WERI-Rb-1 (cell line): Measurements from ENCODE around the gene CFH.

Experiments used
- DNase-seq: peaks from one replicate; pipeline ENCODE4 v3.0.0-alpha.2; 2020
- H3K27ac ChIP-seq: fragments of 250-450 bp; sonication (Bioruptor Pico); 2 replicates; pipeline ENCODE4 v1.5.1; 2020; ENCODE audit warnings: mild to moderate bottlenecking, moderate library complexity
- H3K27me3 ChIP-seq: fragments of 250-450 bp; sonication (Bioruptor Pico); 2 replicates; pipeline ENCODE4 v1.5.1; 2021; ENCODE audit warnings: mild to moderate bottlenecking, low read depth, moderate library complexity; ENCODE audit not compliant: insufficient read depth, severe bottlenecking
- H3K36me3 ChIP-seq: fragments of 250-450 bp; sonication (Bioruptor Pico); 2 replicates; pipeline ENCODE4 v1.5.1; 2020; ENCODE audit warnings: mild to moderate bottlenecking, moderate library complexity
- H3K4me3 ChIP-seq: 2 replicates; pipeline ENCODE4 v1.5.1; 2011; ENCODE audit warnings: low read depth, mild to moderate bottlenecking, control low read depth, low read length
- H3K9me3 ChIP-seq: fragments of 250-450 bp; sonication (Bioruptor Pico); 2 replicates; pipeline ENCODE4 v1.5.1; 2021; ENCODE audit warnings: mild to moderate bottlenecking, moderate library complexity; ENCODE audit not compliant: severe bottlenecking
- TF ChIP-seq, protein P1 (sequence below): IDR thresholded peaks from 2 replicates; pipeline ENCODE4 v1.5.1; 2011; ENCODE audit warnings: low read depth, mild to moderate bottlenecking, control low read depth, inconsistent platforms, low read length

CFH gene

DNA sequence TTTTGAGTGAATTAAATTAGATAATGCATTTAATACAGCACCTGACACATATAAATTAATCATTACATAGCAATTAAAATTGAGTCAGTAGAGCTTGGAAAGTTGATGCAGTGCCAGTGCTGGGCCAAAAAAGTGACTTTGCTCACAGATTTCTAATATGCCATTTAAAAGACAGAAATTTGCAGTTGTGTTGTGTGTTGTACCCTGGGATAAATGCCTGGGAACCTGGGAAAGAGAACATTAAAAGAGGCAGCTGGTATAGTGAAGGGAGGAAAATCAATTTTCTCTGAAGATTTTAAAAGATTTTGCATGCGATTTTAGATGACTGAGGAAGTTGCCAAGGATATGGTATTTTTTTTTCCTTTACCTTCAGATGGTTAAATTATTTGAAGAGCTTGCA lies 10.9 kb upstream of the CFH start:
- TF ChIP-seq, protein P1, sequence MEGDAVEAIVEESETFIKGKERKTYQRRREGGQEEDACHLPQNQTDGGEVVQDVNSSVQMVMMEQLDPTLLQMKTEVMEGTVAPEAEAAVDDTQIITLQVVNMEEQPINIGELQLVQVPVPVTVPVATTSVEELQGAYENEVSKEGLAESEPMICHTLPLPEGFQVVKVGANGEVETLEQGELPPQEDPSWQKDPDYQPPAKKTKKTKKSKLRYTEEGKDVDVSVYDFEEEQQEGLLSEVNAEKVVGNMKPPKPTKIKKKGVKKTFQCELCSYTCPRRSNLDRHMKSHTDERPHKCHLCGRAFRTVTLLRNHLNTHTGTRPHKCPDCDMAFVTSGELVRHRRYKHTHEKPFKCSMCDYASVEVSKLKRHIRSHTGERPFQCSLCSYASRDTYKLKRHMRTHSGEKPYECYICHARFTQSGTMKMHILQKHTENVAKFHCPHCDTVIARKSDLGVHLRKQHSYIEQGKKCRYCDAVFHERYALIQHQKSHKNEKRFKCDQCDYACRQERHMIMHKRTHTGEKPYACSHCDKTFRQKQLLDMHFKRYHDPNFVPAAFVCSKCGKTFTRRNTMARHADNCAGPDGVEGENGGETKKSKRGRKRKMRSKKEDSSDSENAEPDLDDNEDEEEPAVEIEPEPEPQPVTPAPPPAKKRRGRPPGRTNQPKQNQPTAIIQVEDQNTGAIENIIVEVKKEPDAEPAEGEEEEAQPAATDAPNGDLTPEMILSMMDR: no peak
- Histone ChIP-seq H3K4me3 (no peak overlapping the region), H3K36me3 (no peaks in the 10 kb centered on the region), H3K27me3 (no peaks in the 10 kb centered on the region), H3K9me3 (no peaks in the 10 kb centered on the region), H3K27ac (no peak overlapping the region)
- no peak for DNase-seq

DNA sequence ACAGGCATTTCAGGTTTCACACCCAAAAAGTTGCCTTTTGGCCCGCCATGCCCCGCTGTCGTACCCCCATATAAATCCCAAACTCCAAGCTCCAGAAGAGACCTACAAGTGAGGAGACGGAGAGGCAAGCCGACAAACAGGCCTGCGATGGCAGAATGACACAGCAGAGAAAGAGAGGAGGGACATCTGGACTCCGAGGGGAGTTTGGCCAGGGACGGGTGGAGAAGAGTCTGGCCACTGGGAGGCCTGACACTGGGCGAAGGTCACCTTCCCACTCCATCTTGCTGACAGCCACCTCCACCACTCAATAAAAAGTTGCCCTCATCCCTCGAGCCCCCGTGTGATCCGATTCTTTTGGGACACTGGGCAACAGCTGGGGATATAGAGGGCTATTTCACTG lies 1.9 kb upstream of the CFH start:
- no peak for DNase-seq
- no peak overlapping the region for H3K4me3 ChIP-seq
- TF ChIP-seq, protein P1: no peak
- no peaks in the 10 kb centered on the region for H3K9me3 ChIP-seq
- no peaks in the 10 kb centered on the region for H3K27me3 ChIP-seq
- no peaks in the 10 kb centered on the region for H3K36me3 ChIP-seq
- H3K27ac ChIP-seq: no peak overlapping the region

DNA sequence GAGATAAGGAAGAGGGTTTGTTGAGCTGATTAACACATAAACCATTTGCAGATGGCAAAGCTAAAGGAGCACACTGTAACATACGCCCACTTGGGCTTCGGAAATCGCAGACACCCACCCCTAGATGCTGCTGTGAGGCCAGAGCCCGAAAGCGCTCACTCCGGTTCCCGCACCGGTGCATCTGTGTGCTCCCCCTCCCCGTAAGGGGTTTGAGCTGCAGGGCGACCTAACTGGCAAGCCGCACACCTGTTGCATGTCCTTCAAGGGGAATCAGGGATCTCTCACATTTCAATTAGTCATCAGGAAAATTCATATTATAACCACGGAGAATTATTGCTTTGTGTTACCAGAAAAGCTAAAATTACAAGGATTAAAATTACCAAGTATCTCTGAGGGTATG lies 1.4 kb upstream of the CFH start:
- H3K9me3 ChIP-seq: no peaks in the 10 kb centered on the region
- no peaks in the 10 kb centered on the region for H3K36me3 ChIP-seq
- H3K27me3 ChIP-seq: no peaks in the 10 kb centered on the region
- H3K27ac ChIP-seq: no peak overlapping the region
- no peak for DNase-seq
- H3K4me3 ChIP-seq: no peak overlapping the region
- TF ChIP-seq, protein P1: no peak

DNA sequence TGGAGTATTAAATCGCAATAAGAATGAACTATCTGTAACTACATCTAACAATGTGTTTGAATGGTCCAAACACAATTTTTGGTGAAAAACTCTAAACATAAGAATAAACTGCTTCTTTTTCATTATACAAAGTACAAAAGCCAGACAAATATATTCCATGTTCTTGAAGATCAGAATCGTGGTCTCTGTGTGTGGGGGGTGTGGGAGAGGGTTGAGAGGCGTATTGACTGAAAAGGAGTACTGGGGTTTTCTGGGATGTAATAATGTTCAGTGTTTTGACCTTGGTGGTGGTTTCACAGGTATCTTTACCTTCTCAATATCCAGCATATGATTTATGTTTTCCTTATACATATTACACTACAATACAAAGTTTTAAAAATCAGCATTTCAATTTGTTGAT lies 764 bp upstream of the CFH start:
- Histone ChIP-seq H3K36me3 (no peaks in the 10 kb centered on the region), H3K27ac (no peak overlapping the region), H3K4me3 (no peak overlapping the region), H3K27me3 (no peaks in the 10 kb centered on the region), H3K9me3 (no peaks in the 10 kb centered on the region)
- TF ChIP-seq, protein P1: no peak
- DNase-seq: no peak

DNA sequence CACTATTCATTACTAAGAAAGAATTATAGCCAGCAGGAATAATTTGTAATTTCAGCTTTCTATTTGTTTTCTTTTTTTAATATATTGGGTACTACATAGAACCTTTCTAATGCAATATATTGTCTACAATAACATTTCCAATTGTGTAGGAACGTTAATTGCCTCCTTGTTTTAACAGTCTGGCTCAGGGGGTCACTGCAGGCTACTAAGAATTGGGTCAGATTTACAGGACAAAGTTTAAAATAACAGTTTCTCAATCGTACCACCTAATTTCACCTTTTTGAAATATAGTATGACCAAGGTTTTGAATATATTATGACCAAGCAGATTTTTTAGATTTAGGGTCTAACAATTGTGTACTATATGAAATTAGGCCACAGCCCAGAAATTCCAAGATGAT lies 2.4 kb downstream of the CFH start:
- H3K27me3 ChIP-seq: no peaks in the 10 kb centered on the region
- no peak overlapping the region for H3K4me3 ChIP-seq
- TF ChIP-seq, protein P1: no peak
- H3K9me3 ChIP-seq: no peaks in the 10 kb centered on the region
- no peak for DNase-seq
- H3K36me3 ChIP-seq: no peaks in the 10 kb centered on the region
- no peak overlapping the region for H3K27ac ChIP-seq

DNA sequence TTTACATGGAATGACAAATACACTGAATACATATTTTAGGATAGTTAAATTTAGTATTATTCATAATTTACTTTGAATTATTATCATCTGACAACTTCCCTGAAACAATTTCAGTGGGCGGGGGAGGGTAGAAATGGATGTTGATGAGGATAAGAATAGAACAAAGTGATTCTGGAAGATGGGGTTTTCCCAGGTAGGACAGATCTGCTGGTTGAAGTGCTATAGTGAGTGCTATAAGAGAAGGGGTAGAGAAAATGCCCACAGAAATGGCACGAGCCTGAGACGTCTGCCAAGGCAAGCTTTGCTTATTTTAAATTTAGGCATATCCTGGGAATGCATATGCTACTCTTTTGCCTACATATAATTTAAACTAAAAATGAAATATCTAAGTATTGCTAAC lies 3.2 kb downstream of the CFH start:
- no peaks in the 10 kb centered on the region for H3K36me3 ChIP-seq
- H3K4me3 ChIP-seq: no peak overlapping the region
- no peaks in the 10 kb centered on the region for H3K27me3 ChIP-seq
- TF ChIP-seq, protein P1: no peak
- no peak overlapping the region for H3K27ac ChIP-seq
- no peaks in the 10 kb centered on the region for H3K9me3 ChIP-seq
- DNase-seq: no peak
